Left ventricle myocardium inferior (tissue), 1 donor: ENCODE measurements around the gene BBS9. TPM values are rescaled to one million over a fixed set of nuclear protein-coding genes. Genes with fewer than 3 reads are reported as not detected.
A peak's percentile ranks its signal among the peaks of the same experiment; 100 is the strongest.

Experiments used
- DNase-seq: peaks from one replicate; pipeline ENCODE4 v3.0.0-alpha.2; 2020
- H3K27ac ChIP-seq: fragments of 200-600 bp; replicated peaks from 2 replicates; pipeline ENCODE4 v1.8.0; 2021
- H3K27me3 ChIP-seq: fragments of 200-600 bp; 2 replicates; pipeline ENCODE4 v1.8.0; 2021; ENCODE audit warnings: low read depth
- H3K36me3 ChIP-seq: fragments of 200-600 bp; 2 replicates; pipeline ENCODE4 v1.8.0; 2021
- H3K4me1 ChIP-seq: fragments of 200-600 bp; 2 replicates; pipeline ENCODE4 v1.8.0; 2021
- H3K4me3 ChIP-seq: fragments of 200-600 bp; 2 replicates; pipeline ENCODE4 v1.8.0; 2021; ENCODE audit warnings: mild to moderate bottlenecking, moderate library complexity
- H3K9me3 ChIP-seq: fragments of 200-600 bp; replicated peaks from 2 replicates; pipeline ENCODE4 v1.8.0; 2021
- CTCF ChIP-seq: fragments of 200-600 bp; IDR thresholded peaks from 2 replicates; pipeline ENCODE4 v1.8.0; 2021; ENCODE audit warnings: antibody characterized with exemption, mild to moderate bottlenecking, borderline replicate concordance
- intact Hi-C: fragments of 100-400 bp; cut with micrococcal nuclease; formaldehyde crosslinking; loops from one replicate; pipeline ENCODE4 v1.11.0; 2022
- total RNA-seq: library from RNA; stranded (reverse); fragmentation: NEBNext Ultra II Directional; extraction: Animal tissue kit (Norgen Biotek cat#: 25700); gene quantifications from one replicate; pipeline ENCODE4 v1.2.1, GENCODE V29; 2021
- donor health status: DM: no; HTN: yes; CAD: no; lungs with severe emphysema.

The BBS9 gene
- total RNA-seq, 1 donor from 2014 or later, result 13.7 TPM

- no peaks in the 10 kb centered on the region for H3K9me3 ChIP-seq
- H3K36me3 ChIP-seq, result no peaks in the 10 kb centered on the region
- H3K27ac ChIP-seq, result no peak overlapping the region
- H3K4me1 ChIP-seq, result peaks cover 33% of the 10 kb centered on the region
- intact Hi-C loops, result no loop called here
- H3K27me3 ChIP-seq, result no peaks in the 10 kb centered on the region
- DNase-seq, result no peak
- H3K4me3 ChIP-seq, result no peak overlapping the region
- TF ChIP-seq CTCF, result no peak
Observed at GRCh38 chr7:33111614-33112013, 17.8 kb upstream of the BBS9 start.

GRCh38 chr7:33114976-33115375 is 14.4 kb upstream of the BBS9 start:
- Histone ChIP-seq H3K9me3 (peaks cover 16% of the 10 kb centered on the region), H3K4me3 (no peak overlapping the region), H3K36me3 (no peaks in the 10 kb centered on the region), H3K4me1 (peaks cover 2% of the 10 kb centered on the region), H3K27ac (no peak overlapping the region), H3K27me3 (no peaks in the 10 kb centered on the region)
- intact Hi-C loops, result no loop called here
- no peak for DNase-seq
- TF ChIP-seq CTCF, result no peak

GRCh38 chr7:33118383-33118782 is 11.0 kb upstream of the BBS9 start:
- Histone ChIP-seq H3K27me3 (no peaks in the 10 kb centered on the region), H3K4me1 (no peaks in the 10 kb centered on the region), H3K4me3 (no peak overlapping the region), H3K9me3 (peaks cover 16% of the 10 kb centered on the region), H3K36me3 (no peaks in the 10 kb centered on the region), H3K27ac (no peak overlapping the region)
- no peak for TF ChIP-seq CTCF
- DNase-seq, result no peak
- intact Hi-C loops, result no loop called here

- Histone ChIP-seq H3K27me3 (no peaks in the 10 kb centered on the region), H3K27ac (no peak overlapping the region), H3K4me3 (no peak overlapping the region), H3K4me1 (peaks cover 30% of the 10 kb centered on the region), H3K36me3 (no peaks in the 10 kb centered on the region), H3K9me3 (no peaks in the 10 kb centered on the region)
- TF ChIP-seq CTCF, result no peak
- intact Hi-C loops, result no loop called here
- no peak for DNase-seq
Observed at GRCh38 chr7:33127085-33127484, 2.3 kb upstream of the BBS9 start.

GRCh38 chr7:33128631-33128989 is 754 bp upstream of the BBS9 start:
- intact Hi-C loops, result no loop called here
- DNase-seq, result no peak
- peak overlapping the region; percentile 80 for H3K4me3 ChIP-seq
- no peaks in the 10 kb centered on the region for H3K9me3 ChIP-seq
- no peak for TF ChIP-seq CTCF
- peak overlapping the region; percentile 86 for H3K27ac ChIP-seq
- H3K36me3 ChIP-seq, result no peaks in the 10 kb centered on the region
- H3K4me1 ChIP-seq, result peaks cover 34% of the 10 kb centered on the region
- H3K27me3 ChIP-seq, result no peaks in the 10 kb centered on the region

GRCh38 chr7:33129806-33130153 is 416 bp downstream of the BBS9 start:
- no peaks in the 10 kb centered on the region for H3K36me3 ChIP-seq
- DNase-seq, result no peak
- H3K4me3 ChIP-seq, result peak overlapping the region; percentile 80
- peaks cover 34% of the 10 kb centered on the region for H3K4me1 ChIP-seq
- H3K27ac ChIP-seq, result peak overlapping the region; percentile 86
- intact Hi-C loops, result no loop called here
- TF ChIP-seq CTCF, result no peak
- peaks cover 2% of the 10 kb centered on the region for H3K9me3 ChIP-seq
- no peaks in the 10 kb centered on the region for H3K27me3 ChIP-seq
